GM12878 (cell line): ENCODE measurements around the gene PGC. TPM values are rescaled to one million over a fixed set of nuclear protein-coding genes. Genes with fewer than 3 reads are reported as not detected.

Experiments
- CBFB ChIP-seq: IDR thresholded peaks from 2 replicates; pipeline ENCODE4 v1.6.1; 2016; ENCODE audit warnings: antibody characterized with exemption, low read depth
- IKZF1 ChIP-seq: fragments of 450-650 bp; conservative IDR thresholded peaks from 2 replicates; pipeline ENCODE4 v1.6.1; 2017; ENCODE audit warnings: antibody characterized with exemption, mild to moderate bottlenecking
- KDM1A ChIP-seq: fragments of 200-600 bp; sonication (generic); IDR thresholded peaks from 2 replicates; pipeline ENCODE4 v1.6.1; 2016; ENCODE audit warnings: borderline replicate concordance
- MLLT1 ChIP-seq: fragments of 450-650 bp; IDR thresholded peaks from 2 replicates; pipeline ENCODE4 v1.6.1; 2016; ENCODE audit warnings: mild to moderate bottlenecking
- NR2C2 ChIP-seq: IDR thresholded peaks from 2 replicates; pipeline ENCODE4 v1.6.1; 2011; ENCODE audit warnings: borderline replicate concordance, low read depth; ENCODE audit not compliant: control insufficient read depth, insufficient read length
- POLR2A ChIP-seq: IDR thresholded peaks from 2 replicates; pipeline ENCODE4 v1.6.1; 2011; ENCODE audit warnings: low read depth, mild to moderate bottlenecking, low read length
- RAD51 ChIP-seq: fragments of 450-650 bp; IDR thresholded peaks from 2 replicates; pipeline ENCODE4 v1.6.1; 2016; ENCODE audit warnings: moderate library complexity, mild to moderate bottlenecking, inconsistent platforms
- RB1 ChIP-seq: fragments of 450-650 bp; formaldehyde crosslinking; IDR thresholded peaks from 2 replicates; pipeline ENCODE4 v1.6.1; 2017; ENCODE audit warnings: mild to moderate bottlenecking, borderline replicate concordance
- SIX5 ChIP-seq: IDR thresholded peaks from 2 replicates; pipeline ENCODE4 v1.6.1; 2011; ENCODE audit warnings: mild to moderate bottlenecking, low read depth, low read length, moderate library complexity; ENCODE audit not compliant: severe bottlenecking
- SKIL ChIP-seq: fragments of 450-650 bp; IDR thresholded peaks from 2 replicates; pipeline ENCODE4 v1.6.1; 2017; ENCODE audit warnings: mild to moderate bottlenecking, low read depth, inconsistent platforms; ENCODE audit not compliant: poor library complexity, severe bottlenecking
- SREBF1 ChIP-seq: IDR thresholded peaks from 2 replicates; pipeline ENCODE4 v1.6.1; 2012; ENCODE audit warnings: mild to moderate bottlenecking, low read length
- ZNF24 ChIP-seq: fragments of 450-650 bp; IDR thresholded peaks from 2 replicates; pipeline ENCODE4 v1.6.1; 2017; ENCODE audit warnings: antibody characterized with exemption, mild to moderate bottlenecking
- polyA plus RNA-seq, 11 experiments: library from polyadenylated mRNA; depleted of rRNA in 4 of 11; unstranded in 6 of 11; stranded (reverse) in 5 of 11; fragments of >200 nt; fragmentation: Nextera tagmentation in 4 of 11; fragmentation: Illumina TruSeq in 1 of 11; extraction: Ambion mirVana in 4 of 11; extraction: Trizol in 1 of 11; gene quantifications; 1 replicate in 1 of 11; 2 replicates in 10 of 11; pipeline versions ENCODE4 v1.2.1 to v1.2.3, GENCODE V29; 2011 to 2016; ENCODE audit warnings: inconsistent platforms in 2 of 11, missing spikeins in 2 of 11, low read depth in 1 of 11
- total RNA-seq, 4 experiments: library from RNA; depleted of rRNA in 3 of 4; stranded (reverse); fragments of >200 nt in 3 of 4; fragmentation: Illumina TruSeq in 1 of 4; extraction: Trizol in 1 of 4; gene quantifications; 2 replicates each; pipeline versions ENCODE4 v1.2.1 to v1.2.3, GENCODE V29; 2013 to 2021
- TF ChIP-seq, protein P1 (sequence below): IDR thresholded peaks from 2 replicates; pipeline ENCODE4 v1.6.1; 2012; ENCODE audit warnings: improper control_type of control experiment, low read depth, low read length; ENCODE audit not compliant: insufficient replicate concordance
- TF ChIP-seq, protein P2 (sequence below): fragments of 450-650 bp; IDR thresholded peaks from 2 replicates; pipeline ENCODE4 v1.6.1; 2017; ENCODE audit warnings: borderline replicate concordance
- TF ChIP-seq, protein P3 (sequence below): fragments of 450-650 bp; formaldehyde crosslinking; IDR thresholded peaks from 2 replicates; pipeline ENCODE4 v1.4.0; 2020; ENCODE audit warnings: mild to moderate bottlenecking, moderate library complexity

The PGC gene
- total and polyA plus RNA-seq, 10 of the 15 experiments (the other 5 are each of a cell fraction or from before 2014, with no cell fraction given) = 0.26 TPM; not detected in 9

GRCh38 chr6:41786451-41787218 is 39.4 kb upstream of the PGC start (continued):
- TF ChIP-seq, protein P1, sequence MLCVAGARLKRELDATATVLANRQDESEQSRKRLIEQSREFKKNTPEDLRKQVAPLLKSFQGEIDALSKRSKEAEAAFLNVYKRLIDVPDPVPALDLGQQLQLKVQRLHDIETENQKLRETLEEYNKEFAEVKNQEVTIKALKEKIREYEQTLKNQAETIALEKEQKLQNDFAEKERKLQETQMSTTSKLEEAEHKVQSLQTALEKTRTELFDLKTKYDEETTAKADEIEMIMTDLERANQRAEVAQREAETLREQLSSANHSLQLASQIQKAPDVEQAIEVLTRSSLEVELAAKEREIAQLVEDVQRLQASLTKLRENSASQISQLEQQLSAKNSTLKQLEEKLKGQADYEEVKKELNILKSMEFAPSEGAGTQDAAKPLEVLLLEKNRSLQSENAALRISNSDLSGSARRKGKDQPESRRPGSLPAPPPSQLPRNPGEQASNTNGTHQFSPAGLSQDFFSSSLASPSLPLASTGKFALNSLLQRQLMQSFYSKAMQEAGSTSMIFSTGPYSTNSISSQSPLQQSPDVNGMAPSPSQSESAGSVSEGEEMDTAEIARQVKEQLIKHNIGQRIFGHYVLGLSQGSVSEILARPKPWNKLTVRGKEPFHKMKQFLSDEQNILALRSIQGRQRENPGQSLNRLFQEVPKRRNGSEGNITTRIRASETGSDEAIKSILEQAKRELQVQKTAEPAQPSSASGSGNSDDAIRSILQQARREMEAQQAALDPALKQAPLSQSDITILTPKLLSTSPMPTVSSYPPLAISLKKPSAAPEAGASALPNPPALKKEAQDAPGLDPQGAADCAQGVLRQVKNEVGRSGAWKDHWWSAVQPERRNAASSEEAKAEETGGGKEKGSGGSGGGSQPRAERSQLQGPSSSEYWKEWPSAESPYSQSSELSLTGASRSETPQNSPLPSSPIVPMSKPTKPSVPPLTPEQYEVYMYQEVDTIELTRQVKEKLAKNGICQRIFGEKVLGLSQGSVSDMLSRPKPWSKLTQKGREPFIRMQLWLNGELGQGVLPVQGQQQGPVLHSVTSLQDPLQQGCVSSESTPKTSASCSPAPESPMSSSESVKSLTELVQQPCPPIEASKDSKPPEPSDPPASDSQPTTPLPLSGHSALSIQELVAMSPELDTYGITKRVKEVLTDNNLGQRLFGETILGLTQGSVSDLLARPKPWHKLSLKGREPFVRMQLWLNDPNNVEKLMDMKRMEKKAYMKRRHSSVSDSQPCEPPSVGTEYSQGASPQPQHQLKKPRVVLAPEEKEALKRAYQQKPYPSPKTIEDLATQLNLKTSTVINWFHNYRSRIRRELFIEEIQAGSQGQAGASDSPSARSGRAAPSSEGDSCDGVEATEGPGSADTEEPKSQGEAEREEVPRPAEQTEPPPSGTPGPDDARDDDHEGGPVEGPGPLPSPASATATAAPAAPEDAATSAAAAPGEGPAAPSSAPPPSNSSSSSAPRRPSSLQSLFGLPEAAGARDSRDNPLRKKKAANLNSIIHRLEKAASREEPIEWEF = no peak
- TF ChIP-seq ZNF24 = peak; percentile 6
- peak; percentile 67; the same call in 1 of the 2 replicates for TF ChIP-seq RB1
- no peak for TF ChIP-seq SIX5
- no peak for TF ChIP-seq SKIL
- TF ChIP-seq IKZF1 = peak; percentile 59
- no peak for TF ChIP-seq KDM1A
- no peak for TF ChIP-seq NR2C2
- TF ChIP-seq POLR2A = no peak; the same call in none of the 2 replicates
- no peak for TF ChIP-seq MLLT1
- no peak for TF ChIP-seq RAD51
- no peak for TF ChIP-seq CBFB
- no peak for TF ChIP-seq SREBF1
- TF ChIP-seq, protein P2, sequence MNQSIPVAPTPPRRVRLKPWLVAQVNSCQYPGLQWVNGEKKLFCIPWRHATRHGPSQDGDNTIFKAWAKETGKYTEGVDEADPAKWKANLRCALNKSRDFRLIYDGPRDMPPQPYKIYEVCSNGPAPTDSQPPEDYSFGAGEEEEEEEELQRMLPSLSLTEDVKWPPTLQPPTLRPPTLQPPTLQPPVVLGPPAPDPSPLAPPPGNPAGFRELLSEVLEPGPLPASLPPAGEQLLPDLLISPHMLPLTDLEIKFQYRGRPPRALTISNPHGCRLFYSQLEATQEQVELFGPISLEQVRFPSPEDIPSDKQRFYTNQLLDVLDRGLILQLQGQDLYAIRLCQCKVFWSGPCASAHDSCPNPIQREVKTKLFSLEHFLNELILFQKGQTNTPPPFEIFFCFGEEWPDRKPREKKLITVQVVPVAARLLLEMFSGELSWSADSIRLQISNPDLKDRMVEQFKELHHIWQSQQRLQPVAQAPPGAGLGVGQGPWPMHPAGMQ = no peak
- TF ChIP-seq, protein P3, sequence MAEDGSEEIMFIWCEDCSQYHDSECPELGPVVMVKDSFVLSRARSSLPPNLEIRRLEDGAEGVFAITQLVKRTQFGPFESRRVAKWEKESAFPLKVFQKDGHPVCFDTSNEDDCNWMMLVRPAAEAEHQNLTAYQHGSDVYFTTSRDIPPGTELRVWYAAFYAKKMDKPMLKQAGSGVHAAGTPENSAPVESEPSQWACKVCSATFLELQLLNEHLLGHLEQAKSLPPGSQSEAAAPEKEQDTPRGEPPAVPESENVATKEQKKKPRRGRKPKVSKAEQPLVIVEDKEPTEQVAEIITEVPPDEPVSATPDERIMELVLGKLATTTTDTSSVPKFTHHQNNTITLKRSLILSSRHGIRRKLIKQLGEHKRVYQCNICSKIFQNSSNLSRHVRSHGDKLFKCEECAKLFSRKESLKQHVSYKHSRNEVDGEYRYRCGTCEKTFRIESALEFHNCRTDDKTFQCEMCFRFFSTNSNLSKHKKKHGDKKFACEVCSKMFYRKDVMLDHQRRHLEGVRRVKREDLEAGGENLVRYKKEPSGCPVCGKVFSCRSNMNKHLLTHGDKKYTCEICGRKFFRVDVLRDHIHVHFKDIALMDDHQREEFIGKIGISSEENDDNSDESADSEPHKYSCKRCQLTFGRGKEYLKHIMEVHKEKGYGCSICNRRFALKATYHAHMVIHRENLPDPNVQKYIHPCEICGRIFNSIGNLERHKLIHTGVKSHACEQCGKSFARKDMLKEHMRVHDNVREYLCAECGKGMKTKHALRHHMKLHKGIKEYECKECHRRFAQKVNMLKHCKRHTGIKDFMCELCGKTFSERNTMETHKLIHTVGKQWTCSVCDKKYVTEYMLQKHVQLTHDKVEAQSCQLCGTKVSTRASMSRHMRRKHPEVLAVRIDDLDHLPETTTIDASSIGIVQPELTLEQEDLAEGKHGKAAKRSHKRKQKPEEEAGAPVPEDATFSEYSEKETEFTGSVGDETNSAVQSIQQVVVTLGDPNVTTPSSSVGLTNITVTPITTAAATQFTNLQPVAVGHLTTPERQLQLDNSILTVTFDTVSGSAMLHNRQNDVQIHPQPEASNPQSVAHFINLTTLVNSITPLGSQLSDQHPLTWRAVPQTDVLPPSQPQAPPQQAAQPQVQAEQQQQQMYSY (CRISPR knock-in tag) = 0 out of 2 replicates have a peak, but pooled peaks have one; percentile 25
